Measurements from ENCODE around the gene COL18A1.

- TF ChIP-seq CBX1 (IDR thresholded peaks at IDR 0.05; ENCODE audit: low read depth) (no peak), SNAPC5 (CRISPR knock-in tag; IDR thresholded peaks at IDR 0.05) (no peak), SOX6 (IDR thresholded peaks at IDR 0.05) (no peak), NFE2L1 (tag; IDR thresholded peaks at IDR 0.05; ENCODE audit: borderline replicate concordance, low read depth) (no peak), SIX5 (IDR thresholded peaks at IDR 0.05; ENCODE audit: borderline replicate concordance in 1 of 2, insufficient read depth in 1 of 2, low read depth in 1 of 2, low read length in 2 of 2) (no peak), CTCF (IDR thresholded peaks at IDR 0.05 in 2 of 3, conservative IDR thresholded peaks at IDR 0.05 in 1 of 3; ENCODE audit: insufficient read depth in 2 of 3, low read depth in 1 of 3, low read length in 3 of 3) (no peak), SMARCC2 (IDR thresholded peaks at IDR 0.05; ENCODE audit: low read depth) (no peak), CREM (IDR thresholded peaks at IDR 0.05; ENCODE audit: low read depth) (no peak), TCF7L2 (IDR thresholded peaks at IDR 0.05; ENCODE audit: low read depth, low read length) (no peak), NCOA1 (IDR thresholded peaks at IDR 0.05; ENCODE audit: low read depth) (no peak), CBX3 (IDR thresholded peaks at IDR 0.05; ENCODE audit: borderline replicate concordance in 1 of 2, low read length in 2 of 2) (no peak), EP300 (IDR thresholded peaks at IDR 0.05; ENCODE audit: low read length) (no peak), CSDE1 (IDR thresholded peaks at IDR 0.05) (no peak)
These were observed 101.4 kb downstream of the COL18A1 start for GRCh38 chr21:45506241-45506817.
